ENCODE measurements around the gene FAM168A. TPM values are rescaled to one million over a fixed set of nuclear protein-coding genes. Genes with fewer than 3 reads are reported as not detected.

The FAM168A gene
- total RNA-seq, 1 donor, result 28.2 TPM

DNA sequence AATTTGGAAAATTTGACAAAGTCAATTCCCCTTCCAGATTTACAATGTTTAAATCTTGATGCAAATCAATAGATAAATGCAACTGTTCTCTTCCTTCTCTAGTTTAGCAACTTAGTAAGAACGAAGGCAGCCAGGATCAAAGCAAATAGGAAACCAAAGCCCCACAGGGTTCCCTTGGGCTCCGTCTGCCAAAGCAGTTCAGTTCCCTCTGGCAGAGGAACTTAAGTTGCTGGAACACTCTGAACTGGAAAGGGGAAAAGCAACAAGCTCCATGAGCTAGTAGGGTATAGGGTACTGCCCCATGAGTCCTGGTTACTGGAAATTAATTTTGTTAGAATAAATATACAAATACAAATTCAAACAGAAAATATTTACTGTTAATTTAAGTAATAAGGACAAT lies 130.4 kb downstream of the FAM168A start:
- TF ChIP-seq, protein P1, sequence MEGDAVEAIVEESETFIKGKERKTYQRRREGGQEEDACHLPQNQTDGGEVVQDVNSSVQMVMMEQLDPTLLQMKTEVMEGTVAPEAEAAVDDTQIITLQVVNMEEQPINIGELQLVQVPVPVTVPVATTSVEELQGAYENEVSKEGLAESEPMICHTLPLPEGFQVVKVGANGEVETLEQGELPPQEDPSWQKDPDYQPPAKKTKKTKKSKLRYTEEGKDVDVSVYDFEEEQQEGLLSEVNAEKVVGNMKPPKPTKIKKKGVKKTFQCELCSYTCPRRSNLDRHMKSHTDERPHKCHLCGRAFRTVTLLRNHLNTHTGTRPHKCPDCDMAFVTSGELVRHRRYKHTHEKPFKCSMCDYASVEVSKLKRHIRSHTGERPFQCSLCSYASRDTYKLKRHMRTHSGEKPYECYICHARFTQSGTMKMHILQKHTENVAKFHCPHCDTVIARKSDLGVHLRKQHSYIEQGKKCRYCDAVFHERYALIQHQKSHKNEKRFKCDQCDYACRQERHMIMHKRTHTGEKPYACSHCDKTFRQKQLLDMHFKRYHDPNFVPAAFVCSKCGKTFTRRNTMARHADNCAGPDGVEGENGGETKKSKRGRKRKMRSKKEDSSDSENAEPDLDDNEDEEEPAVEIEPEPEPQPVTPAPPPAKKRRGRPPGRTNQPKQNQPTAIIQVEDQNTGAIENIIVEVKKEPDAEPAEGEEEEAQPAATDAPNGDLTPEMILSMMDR (IDR thresholded peaks at IDR 0.05; ENCODE audit: extremely low read depth, low read depth, low read length), result no peak
- Histone ChIP-seq H4K20me1 (ENCODE audit: insufficient read depth, low read length) (no peaks in the 10 kb centered on the region), H2AFZ (ENCODE audit: low read length) (no peak overlapping the region), H3K4me3 (ENCODE audit: insufficient read depth, low read length) (no peak overlapping the region), H3K9me3 (ENCODE audit: low read depth, low read length) (no peaks in the 10 kb centered on the region), H3K4me2 (ENCODE audit: insufficient read depth, low read length) (no peak overlapping the region), H3K4me1 (ENCODE audit: insufficient read depth, low read length) (peaks cover 34% of the 10 kb centered on the region), H3K79me2 (ENCODE audit: insufficient read depth, low read length) (no peaks in the 10 kb centered on the region), H3K27me3 (ENCODE audit: insufficient read depth, low read length) (no peaks in the 10 kb centered on the region), H3K36me3 (ENCODE audit: insufficient read depth, low read length) (no peaks in the 10 kb centered on the region), H3K27ac (ENCODE audit: low read depth, low read length) (no peak overlapping the region)
- no peak for DNase-seq (ENCODE audit: insufficient read length, low spot score, missing footprints)

DNA sequence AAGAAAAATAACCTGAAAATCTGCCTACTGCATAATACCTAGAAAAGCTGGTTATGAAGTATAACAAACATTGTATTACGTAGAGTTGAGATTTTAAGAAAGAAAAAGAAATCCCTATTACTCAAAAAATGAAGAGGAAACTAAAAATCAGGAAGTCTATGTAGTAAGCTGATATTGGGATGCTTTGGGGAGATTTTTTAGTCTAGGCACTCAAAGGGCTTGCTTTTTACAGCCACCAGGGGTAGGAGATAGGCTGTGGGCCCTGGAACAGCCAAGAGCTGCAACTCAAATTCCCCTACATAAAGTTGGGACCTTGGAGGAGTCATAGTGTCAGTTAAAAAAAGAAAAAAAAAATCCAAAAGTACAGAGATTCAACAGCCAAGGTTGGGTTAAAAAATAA lies 131.3 kb downstream of the FAM168A start:
- Histone ChIP-seq H3K4me1 (ENCODE audit: insufficient read depth, low read length) (peaks cover 42% of the 10 kb centered on the region), H2AFZ (ENCODE audit: low read length) (no peak overlapping the region), H3K79me2 (ENCODE audit: insufficient read depth, low read length) (no peaks in the 10 kb centered on the region), H3K36me3 (ENCODE audit: insufficient read depth, low read length) (no peaks in the 10 kb centered on the region), H3K27ac (ENCODE audit: low read depth, low read length) (no peak overlapping the region), H3K9me3 (ENCODE audit: low read depth, low read length) (no peaks in the 10 kb centered on the region), H4K20me1 (ENCODE audit: insufficient read depth, low read length) (no peaks in the 10 kb centered on the region), H3K4me2 (ENCODE audit: insufficient read depth, low read length) (no peak overlapping the region), H3K27me3 (ENCODE audit: insufficient read depth, low read length) (no peaks in the 10 kb centered on the region), H3K4me3 (ENCODE audit: insufficient read depth, low read length) (no peak overlapping the region)
- DNase-seq (ENCODE audit: insufficient read length, low spot score, missing footprints), result no peak
- TF ChIP-seq, protein P1 (IDR thresholded peaks at IDR 0.05; ENCODE audit: extremely low read depth, low read depth, low read length), result no peak

DNA sequence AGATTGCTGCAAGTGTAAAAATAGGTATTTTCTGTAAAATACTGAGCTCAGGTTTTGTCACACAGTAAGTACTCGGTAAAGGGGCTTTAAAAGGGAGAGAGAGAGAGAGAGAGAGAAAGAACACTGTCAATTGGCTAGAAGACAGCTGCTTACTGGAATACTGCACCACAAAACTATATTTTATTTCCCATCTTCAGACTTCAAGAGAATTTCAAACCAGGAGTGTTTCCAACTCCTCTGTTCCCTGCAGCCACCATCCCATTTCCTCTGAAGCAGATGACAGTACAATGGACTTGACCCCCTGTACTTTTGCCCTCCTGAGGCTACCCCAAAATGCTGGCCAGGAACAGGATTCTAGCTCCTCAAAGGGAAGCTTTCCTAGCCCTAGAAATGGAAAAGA lies 132.0 kb downstream of the FAM168A start:
- H3K27ac ChIP-seq (ENCODE audit: low read depth, low read length), result peak overlapping the region; percentile 6
- H3K27me3 ChIP-seq (ENCODE audit: insufficient read depth, low read length), result no peaks in the 10 kb centered on the region
- H3K9me3 ChIP-seq (ENCODE audit: low read depth, low read length), result no peaks in the 10 kb centered on the region
- no peaks in the 10 kb centered on the region for H3K79me2 ChIP-seq (ENCODE audit: insufficient read depth, low read length)
- no peaks in the 10 kb centered on the region for H4K20me1 ChIP-seq (ENCODE audit: insufficient read depth, low read length)
- no peak overlapping the region for H3K4me2 ChIP-seq (ENCODE audit: insufficient read depth, low read length)
- peaks cover 43% of the 10 kb centered on the region for H3K4me1 ChIP-seq (ENCODE audit: insufficient read depth, low read length)
- TF ChIP-seq, protein P1 (IDR thresholded peaks at IDR 0.05; ENCODE audit: extremely low read depth, low read depth, low read length), result no peak
- no peak for DNase-seq (ENCODE audit: insufficient read length, low spot score, missing footprints)
- no peak overlapping the region for H3K4me3 ChIP-seq (ENCODE audit: insufficient read depth, low read length)
- H3K36me3 ChIP-seq (ENCODE audit: insufficient read depth, low read length), result no peaks in the 10 kb centered on the region
- no peak overlapping the region for H2AFZ ChIP-seq (ENCODE audit: low read length)

DNA sequence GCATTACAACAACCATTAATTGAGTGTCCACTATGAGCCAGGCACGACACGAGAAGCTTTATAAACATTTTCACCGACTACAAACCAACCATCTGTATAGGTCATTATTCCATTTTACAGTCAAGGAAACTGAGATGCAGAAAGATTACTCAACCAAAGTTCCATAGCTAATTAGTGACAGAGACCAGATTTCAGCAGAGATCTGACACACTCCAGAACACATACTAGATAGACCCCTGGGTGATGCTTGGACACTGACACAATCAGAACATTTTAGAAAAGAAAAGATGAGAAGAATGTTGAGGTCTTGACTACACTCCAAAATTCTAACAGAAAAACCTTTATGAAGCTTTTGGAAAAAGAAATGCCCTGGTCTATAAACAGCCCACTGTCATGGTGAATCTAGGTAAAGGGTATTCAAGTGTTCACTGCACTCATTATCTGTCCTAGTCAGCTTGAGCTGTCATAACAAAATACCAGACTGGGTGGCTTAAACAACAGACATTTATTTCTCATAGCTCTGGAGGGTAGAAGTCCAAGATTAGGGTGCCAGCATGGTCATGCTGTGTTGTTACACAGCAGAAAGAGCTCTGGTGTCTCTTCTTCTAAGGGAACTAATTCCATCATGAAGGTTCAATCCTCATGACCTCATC lies 132.8 kb downstream of the FAM168A start:
- H3K4me1 ChIP-seq (ENCODE audit: insufficient read depth, low read length), result peaks cover 43% of the 10 kb centered on the region
- H2AFZ ChIP-seq (ENCODE audit: low read length), result no peak overlapping the region
- H3K36me3 ChIP-seq (ENCODE audit: insufficient read depth, low read length), result no peaks in the 10 kb centered on the region
- H3K4me2 ChIP-seq (ENCODE audit: insufficient read depth, low read length), result no peak overlapping the region
- H3K27me3 ChIP-seq (ENCODE audit: insufficient read depth, low read length), result no peaks in the 10 kb centered on the region
- no peaks in the 10 kb centered on the region for H3K9me3 ChIP-seq (ENCODE audit: low read depth, low read length)
- no peak overlapping the region for H3K4me3 ChIP-seq (ENCODE audit: insufficient read depth, low read length)
- no peak for DNase-seq (ENCODE audit: insufficient read length, low spot score, missing footprints)
- no peaks in the 10 kb centered on the region for H3K79me2 ChIP-seq (ENCODE audit: insufficient read depth, low read length)
- TF ChIP-seq, protein P1 (IDR thresholded peaks at IDR 0.05; ENCODE audit: extremely low read depth, low read depth, low read length), result no peak
- no peaks in the 10 kb centered on the region for H4K20me1 ChIP-seq (ENCODE audit: insufficient read depth, low read length)
- peak overlapping the region; percentile 6 for H3K27ac ChIP-seq (ENCODE audit: low read depth, low read length)

All from osteoblast (primary cell).